ENCODE data around the gene TRIP12. TPM values are rescaled to one million over a fixed set of nuclear protein-coding genes. Genes with fewer than 3 reads are reported as not detected.
"Not testable (repeated sequence)": the region's sequence is repeated elsewhere in the genome, so short reads cannot be mapped to it uniquely, and the experiment has no call there.

TRIP12 gene
- total RNA-seq, 1 experiment from 2014 or later: 265 TPM

DNA sequence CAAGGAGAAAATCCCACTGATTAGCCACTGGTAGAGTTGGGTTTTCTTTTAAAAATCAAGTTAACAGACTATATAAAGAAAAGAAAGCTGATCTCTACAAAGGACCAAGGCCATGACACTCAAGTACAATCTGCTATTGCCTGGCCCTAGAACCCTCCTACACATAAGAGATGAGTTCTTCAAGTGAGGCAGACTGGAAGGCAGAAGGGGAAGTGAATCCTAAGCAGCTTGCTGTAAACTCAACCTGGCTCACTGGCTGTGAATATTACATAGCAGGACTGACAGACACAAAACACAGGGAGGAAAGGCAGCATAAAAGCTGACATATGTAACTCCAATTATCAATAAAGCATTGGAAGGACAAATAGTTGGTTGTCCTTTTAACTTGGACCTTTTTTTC is 65.4 kb downstream of the TRIP12 start:
- no peaks in the 10 kb centered on the region for H3K9me3 Mint-ChIP-seq (ENCODE audit: unreplicated experiment)
- ChIA-PET POLR2A (interaction anchor here (0.6 to 1.4 kb wide), 5 partner anchors 10 to 73 kb away, joined by 3 to 5 read pairs (median 4); no protein-coding TSS in a partner anchor), CTCF (no interaction called here)
- peak overlapping the region; percentile 9 for H3K27ac Mint-ChIP-seq (ENCODE audit: low read depth, unreplicated experiment)
- no peak for DNase-seq (ENCODE audit: unreplicated experiment)
- H3K36me3 Mint-ChIP-seq (ENCODE audit: insufficient read depth, unreplicated experiment): peaks cover 64% of the 10 kb centered on the region
- no peaks in the 10 kb centered on the region for H3K27me3 Mint-ChIP-seq (ENCODE audit: insufficient read depth, unreplicated experiment)
- no TSS peak for BruUV-seq (replicated peaks)
- H3K4me1 Mint-ChIP-seq (ENCODE audit: insufficient read depth, unreplicated experiment): no peaks in the 10 kb centered on the region
- H3K4me3 Mint-ChIP-seq (ENCODE audit: unreplicated experiment): no peak overlapping the region
- TF ChIP-seq, protein P1, sequence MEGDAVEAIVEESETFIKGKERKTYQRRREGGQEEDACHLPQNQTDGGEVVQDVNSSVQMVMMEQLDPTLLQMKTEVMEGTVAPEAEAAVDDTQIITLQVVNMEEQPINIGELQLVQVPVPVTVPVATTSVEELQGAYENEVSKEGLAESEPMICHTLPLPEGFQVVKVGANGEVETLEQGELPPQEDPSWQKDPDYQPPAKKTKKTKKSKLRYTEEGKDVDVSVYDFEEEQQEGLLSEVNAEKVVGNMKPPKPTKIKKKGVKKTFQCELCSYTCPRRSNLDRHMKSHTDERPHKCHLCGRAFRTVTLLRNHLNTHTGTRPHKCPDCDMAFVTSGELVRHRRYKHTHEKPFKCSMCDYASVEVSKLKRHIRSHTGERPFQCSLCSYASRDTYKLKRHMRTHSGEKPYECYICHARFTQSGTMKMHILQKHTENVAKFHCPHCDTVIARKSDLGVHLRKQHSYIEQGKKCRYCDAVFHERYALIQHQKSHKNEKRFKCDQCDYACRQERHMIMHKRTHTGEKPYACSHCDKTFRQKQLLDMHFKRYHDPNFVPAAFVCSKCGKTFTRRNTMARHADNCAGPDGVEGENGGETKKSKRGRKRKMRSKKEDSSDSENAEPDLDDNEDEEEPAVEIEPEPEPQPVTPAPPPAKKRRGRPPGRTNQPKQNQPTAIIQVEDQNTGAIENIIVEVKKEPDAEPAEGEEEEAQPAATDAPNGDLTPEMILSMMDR (IDR thresholded peaks at IDR 0.05; ENCODE audit: unreplicated experiment): no peak
- intact Hi-C loops (cut with micrococcal nuclease): no loop called here

- no peak overlapping the region for H3K27ac Mint-ChIP-seq (ENCODE audit: low read depth, unreplicated experiment)
- ChIA-PET POLR2A (interaction anchor here (0.6 to 2.0 kb wide), 4 partner anchors 14 to 406 kb away, joined by 3 to 6 read pairs (median 3); no protein-coding TSS in a partner anchor), CTCF (interaction anchor here (0.6 to 1.1 kb wide), 2 partner anchors 10 to 75 kb away, joined by 3 read pairs; no protein-coding TSS in a partner anchor)
- no peaks in the 10 kb centered on the region for H3K4me1 Mint-ChIP-seq (ENCODE audit: insufficient read depth, unreplicated experiment)
- DNase-seq (ENCODE audit: unreplicated experiment): no peak
- H3K9me3 Mint-ChIP-seq (ENCODE audit: unreplicated experiment): no peaks in the 10 kb centered on the region
- peaks cover 64% of the 10 kb centered on the region for H3K36me3 Mint-ChIP-seq (ENCODE audit: insufficient read depth, unreplicated experiment)
- TF ChIP-seq, protein P1 (IDR thresholded peaks at IDR 0.05; ENCODE audit: unreplicated experiment): no peak
- H3K4me3 Mint-ChIP-seq (ENCODE audit: unreplicated experiment): no peak overlapping the region
- intact Hi-C loops (cut with micrococcal nuclease): no loop called here
- no TSS peak for BruUV-seq (replicated peaks)
- no peaks in the 10 kb centered on the region for H3K27me3 Mint-ChIP-seq (ENCODE audit: insufficient read depth, unreplicated experiment)
These were observed 66.7 kb downstream of the TRIP12 start for GRCh38 chr2:229855116-229855515.

GRCh38 chr2:229852565-229852964 is 69.2 kb downstream of the TRIP12 start:
- TF ChIP-seq, protein P1 (IDR thresholded peaks at IDR 0.05; ENCODE audit: unreplicated experiment): no peak
- DNase-seq (ENCODE audit: unreplicated experiment): no peak
- Mint-ChIP-seq H3K27me3 (ENCODE audit: insufficient read depth, unreplicated experiment) (no peaks in the 10 kb centered on the region), H3K9me3 (ENCODE audit: unreplicated experiment) (no peaks in the 10 kb centered on the region), H3K4me1 (ENCODE audit: insufficient read depth, unreplicated experiment) (peaks cover 14% of the 10 kb centered on the region), H3K27ac (ENCODE audit: low read depth, unreplicated experiment) (no peak overlapping the region), H3K36me3 (ENCODE audit: insufficient read depth, unreplicated experiment) (peaks cover 48% of the 10 kb centered on the region), H3K4me3 (ENCODE audit: unreplicated experiment) (no peak overlapping the region)
- intact Hi-C loops (cut with micrococcal nuclease): no loop called here
- CTCF ChIA-PET: interaction anchor here (1.2 kb wide), 1 partner anchor 51 kb away, joined by 4 read pairs; no protein-coding TSS in a partner anchor
- POLR2A ChIA-PET: interaction anchor here (1.3 kb wide), 1 partner anchor 13 kb away, joined by 3 read pairs; no protein-coding TSS in a partner anchor
- BruUV-seq (replicated peaks): no TSS peak

DNA sequence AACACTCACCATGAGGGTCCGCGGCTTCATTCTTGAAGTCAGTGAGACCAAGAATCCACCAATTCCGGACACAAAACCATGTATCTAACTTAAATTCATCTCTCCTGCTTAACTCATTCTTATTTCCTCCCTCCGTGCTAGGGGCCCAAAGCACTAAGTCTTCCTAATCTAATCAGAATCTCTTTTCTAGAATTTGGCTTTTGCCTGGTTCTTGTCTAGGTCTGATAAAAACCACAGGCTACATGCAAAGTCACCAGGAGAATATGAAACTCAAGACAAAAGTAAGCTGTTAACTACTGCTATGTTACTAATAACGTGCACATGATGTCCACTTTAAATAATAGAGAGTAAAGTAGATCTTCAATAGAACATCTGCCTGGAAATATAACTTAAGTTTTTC is 69.9 kb downstream of the TRIP12 start:
- H3K4me3 Mint-ChIP-seq (ENCODE audit: unreplicated experiment): no peak overlapping the region
- CTCF ChIA-PET: no interaction called here
- H3K9me3 Mint-ChIP-seq (ENCODE audit: unreplicated experiment): no peaks in the 10 kb centered on the region
- POLR2A ChIA-PET: interaction anchor here (1.3 kb wide), 1 partner anchor 14 kb away, joined by 3 read pairs; no protein-coding TSS in a partner anchor
- DNase-seq (ENCODE audit: unreplicated experiment): no peak
- TF ChIP-seq, protein P1 (IDR thresholded peaks at IDR 0.05; ENCODE audit: unreplicated experiment): no peak
- no TSS peak for BruUV-seq (replicated peaks)
- H3K4me1 Mint-ChIP-seq (ENCODE audit: insufficient read depth, unreplicated experiment): peaks cover 14% of the 10 kb centered on the region
- intact Hi-C loops (cut with micrococcal nuclease): no loop called here
- no peaks in the 10 kb centered on the region for H3K27me3 Mint-ChIP-seq (ENCODE audit: insufficient read depth, unreplicated experiment)
- peaks cover 41% of the 10 kb centered on the region for H3K36me3 Mint-ChIP-seq (ENCODE audit: insufficient read depth, unreplicated experiment)
- H3K27ac Mint-ChIP-seq (ENCODE audit: low read depth, unreplicated experiment): no peak overlapping the region

- H3K27me3 Mint-ChIP-seq (ENCODE audit: insufficient read depth, unreplicated experiment); DNase-seq (ENCODE audit: unreplicated experiment); POLR2A ChIA-PET; H3K9me3 Mint-ChIP-seq (ENCODE audit: unreplicated experiment); H3K4me3 Mint-ChIP-seq (ENCODE audit: unreplicated experiment); intact Hi-C loops (cut with micrococcal nuclease); H3K27ac Mint-ChIP-seq (ENCODE audit: low read depth, unreplicated experiment); BruUV-seq (replicated peaks): not testable (repeated sequence)
- CTCF ChIA-PET: interaction anchor here (1.6 kb wide), 1 partner anchor 70 kb away, joined by 3 read pairs; no protein-coding TSS in a partner anchor
- peaks cover 33% of the 10 kb centered on the region for H3K36me3 Mint-ChIP-seq (ENCODE audit: insufficient read depth, unreplicated experiment)
- peaks cover 14% of the 10 kb centered on the region for H3K4me1 Mint-ChIP-seq (ENCODE audit: insufficient read depth, unreplicated experiment)
These were observed 71.2 kb downstream of the TRIP12 start for GRCh38 chr2:229850355-229851275.
